HG03354 (cell line): ENCODE results near the gene C5AR2.
"Not testable (repeated sequence)": the region's sequence is repeated elsewhere in the genome, so short reads cannot be mapped to it uniquely, and the experiment has no call there.

Experiments
- ATAC-seq: cut with Tn5 transposase; IDR thresholded peaks from one replicate; pipeline ENCODE4 v1.9.1; 2021; ENCODE audit warnings: mild to moderate bottlenecking; ENCODE audit not compliant: unreplicated experiment, poor library complexity, severe bottlenecking

The C5AR2 gene

GRCh38 chr19:47331931-47332547 is at the start of gene C5AR2:
C5AR2 (plus strand) TSS chr19:47332175; CDS start chr19:47340800, 8,625 bp downstream.
- no peak for ATAC-seq

- ATAC-seq, result no peak
Measured at GRCh38 chr19:47283405-47284059, 48.4 kb upstream of the C5AR2 start.

GRCh38 chr19:47284324-47284899 is 47.6 kb upstream of the C5AR2 start:
- ATAC-seq, result no peak

- no peak for ATAC-seq
Measured at GRCh38 chr19:47296036-47296435, 35.9 kb upstream of the C5AR2 start.

- not testable (repeated sequence) for ATAC-seq
Measured at GRCh38 chr19:47300867-47301266, 31.1 kb upstream of the C5AR2 start.

GRCh38 chr19:47302249-47302648 is 29.7 kb upstream of the C5AR2 start:
- ATAC-seq, result no peak

GRCh38 chr19:47303966-47304365 is 28.0 kb upstream of the C5AR2 start:
- no peak for ATAC-seq

DNA sequence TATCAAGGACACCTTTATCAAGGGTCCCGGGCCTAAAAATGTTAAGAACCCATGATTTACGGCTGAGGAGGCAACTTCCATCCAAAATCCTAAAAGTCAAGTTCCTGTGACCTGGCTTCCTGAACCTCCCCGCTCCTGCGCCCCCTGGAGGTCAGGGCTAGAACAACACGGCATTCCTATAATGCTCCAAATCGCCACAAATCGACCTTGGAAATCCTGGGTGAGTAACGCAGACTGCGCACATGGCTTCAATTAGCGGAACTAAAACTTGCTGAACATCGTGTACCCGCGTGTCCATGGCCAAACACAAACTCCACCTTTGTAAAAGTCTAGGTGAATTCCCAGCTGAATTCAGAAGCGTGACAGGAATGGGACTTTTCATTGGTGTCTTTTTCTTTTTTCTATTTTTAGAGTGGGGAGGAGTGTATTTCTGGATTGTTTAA is 26.6 kb upstream of the C5AR2 start:
- ATAC-seq, result no peak

GRCh38 chr19:47306303-47306702 is 25.7 kb upstream of the C5AR2 start:
- no peak for ATAC-seq

- ATAC-seq, result no peak
Measured at GRCh38 chr19:47309038-47309437, 22.9 kb upstream of the C5AR2 start.

GRCh38 chr19:47309608-47310007 is 22.4 kb upstream of the C5AR2 start, which contains the start of gene C5AR1:
C5AR1 (plus strand) TSS chr19:47309861; CDS start chr19:47309896, 35 bp downstream.
- no peak for ATAC-seq

DNA sequence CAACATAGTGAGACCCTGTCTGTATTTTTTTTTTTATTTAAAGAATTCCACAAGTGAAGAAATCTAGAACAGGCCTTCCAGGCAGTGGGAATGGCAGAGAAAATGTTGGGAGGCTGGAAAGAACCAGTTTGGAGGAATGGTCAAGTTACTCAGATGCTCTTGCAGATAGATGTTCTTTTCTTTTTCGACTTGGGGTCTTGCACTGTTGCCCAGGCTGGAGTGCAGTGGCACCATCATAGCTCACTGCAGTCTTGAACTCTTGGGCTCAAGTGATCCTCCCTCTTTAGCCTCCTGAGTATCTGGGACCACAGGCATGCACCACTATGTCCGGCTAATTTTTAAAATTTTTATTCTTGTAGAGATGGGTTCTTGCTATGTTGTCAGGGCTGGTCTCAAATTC is 21.7 kb upstream of the C5AR2 start:
- ATAC-seq, result no peak

DNA sequence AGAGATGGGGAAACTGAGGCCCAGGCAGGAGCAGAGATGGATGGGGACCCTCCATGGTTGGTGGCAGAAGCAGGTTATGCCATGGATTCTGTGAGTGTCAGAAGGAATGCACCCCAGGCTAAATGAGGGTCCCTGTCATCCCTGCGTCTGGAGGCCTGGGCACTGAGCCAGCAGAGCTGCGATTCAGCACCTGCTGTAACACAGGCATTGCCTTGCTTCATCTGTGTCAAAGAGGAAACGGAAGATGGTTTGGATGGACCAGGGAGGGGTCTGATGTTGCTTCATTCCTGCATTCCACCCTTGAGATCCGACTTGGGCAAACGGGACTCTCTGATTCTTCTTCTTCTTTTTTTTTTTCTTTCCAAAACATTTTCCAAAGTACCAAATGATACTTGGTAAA is 21.2 kb upstream of the C5AR2 start:
- ATAC-seq, result no peak

GRCh38 chr19:47312366-47313006 is 19.5 kb upstream of the C5AR2 start:
- no peak for ATAC-seq

GRCh38 chr19:47313754-47314295 is 18.1 kb upstream of the C5AR2 start:
- ATAC-seq, result no peak

DNA sequence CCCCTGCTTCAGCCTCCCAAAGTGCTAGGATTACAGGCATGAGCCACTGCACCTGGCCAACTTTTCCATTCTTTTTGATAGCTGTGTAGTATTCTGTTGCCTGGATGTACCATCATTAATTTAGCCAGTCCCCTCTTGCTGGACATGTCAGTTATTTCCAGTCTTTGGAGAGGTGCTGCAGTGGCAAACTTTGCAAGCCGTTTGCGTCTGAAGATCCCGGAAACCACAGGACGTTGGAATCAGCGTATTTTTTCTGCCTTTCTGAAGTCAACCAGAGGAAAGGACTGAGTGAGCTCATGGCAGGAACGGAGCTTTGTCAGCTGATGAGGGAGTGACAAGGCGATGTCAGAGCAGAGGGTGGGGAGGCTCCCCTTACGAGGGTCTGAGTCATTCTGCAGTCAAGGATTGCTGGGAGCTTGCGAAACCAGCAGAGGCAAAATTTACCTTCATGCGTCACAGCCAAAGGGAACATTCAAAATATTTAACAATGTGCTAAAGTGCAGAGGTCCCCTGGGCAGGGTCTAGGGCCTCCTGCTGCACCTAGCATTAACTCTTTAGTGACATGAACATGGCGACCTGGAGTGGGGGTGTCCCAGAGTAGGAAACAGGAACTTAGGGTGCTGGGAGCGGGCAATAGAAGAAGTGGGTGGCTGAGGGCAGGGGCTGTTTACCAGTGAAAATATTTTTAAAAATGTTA is 16.7 kb upstream of the C5AR2 start:
- ATAC-seq, result no peak

- no peak for ATAC-seq
Measured at GRCh38 chr19:47316513-47316912, 15.5 kb upstream of the C5AR2 start.

DNA sequence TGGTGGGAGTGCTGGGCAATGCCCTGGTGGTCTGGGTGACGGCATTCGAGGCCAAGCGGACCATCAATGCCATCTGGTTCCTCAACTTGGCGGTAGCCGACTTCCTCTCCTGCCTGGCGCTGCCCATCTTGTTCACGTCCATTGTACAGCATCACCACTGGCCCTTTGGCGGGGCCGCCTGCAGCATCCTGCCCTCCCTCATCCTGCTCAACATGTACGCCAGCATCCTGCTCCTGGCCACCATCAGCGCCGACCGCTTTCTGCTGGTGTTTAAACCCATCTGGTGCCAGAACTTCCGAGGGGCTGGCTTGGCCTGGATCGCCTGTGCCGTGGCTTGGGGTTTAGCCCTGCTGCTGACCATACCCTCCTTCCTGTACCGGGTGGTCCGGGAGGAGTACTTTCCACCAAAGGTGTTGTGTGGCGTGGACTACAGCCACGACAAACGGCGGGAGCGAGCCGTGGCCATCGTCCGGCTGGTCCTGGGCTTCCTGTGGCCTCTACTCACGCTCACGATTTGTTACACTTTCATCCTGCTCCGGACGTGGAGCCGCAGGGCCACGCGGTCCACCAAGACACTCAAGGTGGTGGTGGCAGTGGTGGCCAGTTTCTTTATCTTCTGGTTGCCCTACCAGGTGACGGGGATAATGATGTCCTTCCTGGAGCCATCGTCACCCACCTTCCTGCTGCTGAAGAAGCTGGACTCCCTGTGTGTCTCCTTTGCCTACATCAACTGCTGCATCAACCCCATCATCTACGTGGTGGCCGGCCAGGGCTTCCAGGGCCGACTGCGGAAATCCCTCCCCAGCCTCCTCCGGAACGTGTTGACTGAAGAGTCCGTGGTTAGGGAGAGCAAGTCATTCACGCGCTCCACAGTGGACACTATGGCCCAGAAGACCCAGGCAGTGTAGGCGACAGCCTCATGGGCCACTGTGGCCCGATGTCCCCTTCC is 11.8 kb upstream of the C5AR2 start:
- no peak for ATAC-seq

DNA sequence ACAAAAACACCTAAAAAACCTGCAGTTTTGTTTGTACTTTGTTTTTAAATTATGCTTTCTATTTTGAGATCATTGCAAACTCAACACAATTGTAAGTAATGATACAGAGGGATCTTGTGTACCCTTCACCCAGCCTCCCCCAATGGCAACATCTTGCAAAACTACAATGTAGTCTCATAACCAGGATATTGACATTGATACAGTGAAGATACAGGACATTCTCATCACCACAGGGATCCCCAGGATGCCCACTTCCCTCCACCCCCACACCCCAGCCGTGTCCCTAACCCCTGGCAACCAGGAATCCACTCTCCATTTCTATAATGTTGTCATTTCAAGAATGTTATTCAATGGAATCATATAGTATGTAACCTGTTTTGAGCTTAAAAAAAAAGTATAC is 10.3 kb upstream of the C5AR2 start:
- no peak for ATAC-seq
